Amniotic epithelial cell (primary cell): ENCODE data around the gene PHOSPHO1.

ENCODE experiments used
- DNase-seq: peaks from one replicate; pipeline ENCODE4 v3.0.0-alpha.2; 2010; ENCODE audit warnings: low read depth

Gene PHOSPHO1

GRCh38 chr17:49218941-49219913, 11.4 kb downstream of the PHOSPHO1 start:
- DNase-seq = no peak

- DNase-seq = no peak
Measured at GRCh38 chr17:49217651-49218413, 12.8 kb downstream of the PHOSPHO1 start.

GRCh38 chr17:49216953-49217650, 13.5 kb downstream of the PHOSPHO1 start:
- DNase-seq = no peak

GRCh38 chr17:49216482-49216881, 14.1 kb downstream of the PHOSPHO1 start:
- no peak for DNase-seq

GRCh38 chr17:49214676-49215360, 15.8 kb downstream of the PHOSPHO1 start:
- DNase-seq = no peak

- DNase-seq = no peak
Measured at GRCh38 chr17:49213847-49214246, 16.7 kb downstream of the PHOSPHO1 start.

GRCh38 chr17:49213399-49213798, 17.2 kb downstream of the PHOSPHO1 start:
- no peak for DNase-seq

- peak; percentile 13 for DNase-seq
Measured at GRCh38 chr17:49210158-49211029, 20.2 kb downstream of the PHOSPHO1 start, which contains the start of the genes ABI3 and GNGT2. Gene ABI3 (plus strand): TSS chr17:49210707. CDS start chr17:49210725, 18 bp downstream. Gene GNGT2 (minus strand): TSS chr17:49210574. CDS start chr17:49207422, 3,152 bp downstream.

- DNase-seq = no peak
Measured at GRCh38 chr17:49209061-49209571, 21.5 kb downstream of the PHOSPHO1 start.

GRCh38 chr17:49204516-49204915, 26.1 kb downstream of the PHOSPHO1 start:
- no peak for DNase-seq

- no peak for DNase-seq
Measured at GRCh38 chr17:49203796-49204195, 26.8 kb downstream of the PHOSPHO1 start.

GRCh38 chr17:49201481-49201927, 29.1 kb downstream of the PHOSPHO1 start:
- peak; percentile 28 for DNase-seq

- no peak for DNase-seq
Measured at GRCh38 chr17:49200423-49201083, 30.0 kb downstream of the PHOSPHO1 start.

GRCh38 chr17:49198211-49198610, 32.4 kb downstream of the PHOSPHO1 start:
- DNase-seq = no peak

GRCh38 chr17:49197346-49197998, 33.1 kb downstream of the PHOSPHO1 start:
- DNase-seq = no peak

- DNase-seq = no peak
Measured at GRCh38 chr17:49196520-49196919, 34.1 kb downstream of the PHOSPHO1 start.

GRCh38 chr17:49195751-49196150, 34.8 kb downstream of the PHOSPHO1 start:
- DNase-seq = no peak

- DNase-seq = no peak
Measured at GRCh38 chr17:49194297-49194607, 36.3 kb downstream of the PHOSPHO1 start.
